Hepatocyte (in vitro differentiated cells): ENCODE data around the gene FGL2. TPM values are rescaled to one million over a fixed set of nuclear protein-coding genes. Genes with fewer than 3 reads are reported as not detected.
"Not testable (repeated sequence)": the region's sequence is repeated elsewhere in the genome, so short reads cannot be mapped to it uniquely, and the experiment has no call there.

Experiments
- DNase-seq: peaks from one replicate; pipeline ENCODE4 v3.0.0-alpha.2; 2016; ENCODE audit warnings: low spot score
- H2AFZ ChIP-seq: fragments of 200-600 bp; sonication (generic); 2 replicates; pipeline ENCODE4 v1.6.0; 2016; ENCODE audit warnings: antibody characterized with exemption, mild to moderate bottlenecking
- H3K27ac ChIP-seq: fragments of 200-600 bp; sonication (generic); 2 replicates; pipeline ENCODE4 v1.5.1; 2016; ENCODE audit warnings: mild to moderate bottlenecking
- H3K27me3 ChIP-seq: fragments of 200-600 bp; sonication (generic); 2 replicates; pipeline ENCODE4 v1.6.1; 2016
- H3K36me3 ChIP-seq: fragments of 200-600 bp; sonication (generic); replicated peaks from 2 replicates; pipeline ENCODE4 v1.5.1; 2016; ENCODE audit warnings: low read depth; ENCODE audit not compliant: insufficient read depth
- H3K4me1 ChIP-seq: fragments of 200-600 bp; sonication (generic); 2 replicates; pipeline ENCODE4 v1.5.1; 2016; ENCODE audit warnings: mild to moderate bottlenecking, moderate library complexity; ENCODE audit not compliant: insufficient read depth
- H3K4me2 ChIP-seq: fragments of 200-600 bp; sonication (generic); 2 replicates; pipeline ENCODE4 v1.6.0; 2016
- H3K4me3 ChIP-seq: fragments of 200-600 bp; sonication (generic); 2 replicates; pipeline ENCODE4 v1.5.1; 2016; ENCODE audit warnings: mild to moderate bottlenecking
- H3K79me2 ChIP-seq: fragments of 200-600 bp; sonication (generic); 2 replicates; pipeline ENCODE4 v1.6.0; 2017; ENCODE audit warnings: mild to moderate bottlenecking
- H3K9me2 ChIP-seq: fragments of 200-600 bp; sonication (generic); replicated peaks from 2 replicates; pipeline ENCODE4 v1.6.0; 2017; ENCODE audit warnings: mild to moderate bottlenecking; ENCODE audit not compliant: insufficient read depth
- H3K9me3 ChIP-seq: fragments of 200-600 bp; sonication (generic); 2 replicates; pipeline ENCODE4 v1.5.1; 2016; ENCODE audit warnings: low read depth, mild to moderate bottlenecking
- H4K20me1 ChIP-seq: fragments of 200-600 bp; sonication (generic); 2 replicates; pipeline ENCODE4 v1.6.0; 2016; ENCODE audit warnings: mild to moderate bottlenecking; ENCODE audit not compliant: insufficient read depth, poor library complexity, severe bottlenecking
- EZH2 ChIP-seq: fragments of 200-600 bp; sonication (generic); IDR thresholded peaks from 2 replicates; pipeline ENCODE4 v1.6.1; 2016; ENCODE audit warnings: antibody characterized with exemption, mild to moderate bottlenecking, borderline replicate concordance
- EZH2phosphoT487 ChIP-seq: fragments of 200-600 bp; sonication (generic); IDR thresholded peaks from one replicate; pipeline ENCODE4 v1.6.1; 2018; ENCODE audit warnings: antibody characterized with exemption, mild to moderate bottlenecking, low read depth, moderate library complexity; ENCODE audit not compliant: unreplicated experiment, severe bottlenecking
- WGBS: methylation state at CpG from one replicate; pipeline ENCODE4 v1.1.6; 2016; ENCODE audit warnings: low lambda C conversion rate; ENCODE audit errors: missing lambda C conversion rate; 5-methylcytosine and 5-hydroxymethylcytosine counted together
- polyA plus RNA-seq: library from polyadenylated mRNA; unstranded; fragments of >200 nt; fragmentation: Nextera tagmentation; extraction: Ambion mirVana; gene quantifications from 2 replicates; pipeline ENCODE4 v1.2.1, GENCODE V29; 2016
- total RNA-seq: library from RNA; depleted of rRNA; stranded (reverse); fragments of >200 nt; gene quantifications from 2 replicates; pipeline ENCODE4 v1.2.3, GENCODE V29; 2014
- TF ChIP-seq, protein P1 (sequence below): fragments of 200-600 bp; sonication (generic); IDR thresholded peaks from 2 replicates; pipeline ENCODE4 v1.5.1; 2016; ENCODE audit warnings: antibody characterized with exemption, mild to moderate bottlenecking; ENCODE audit not compliant: poor library complexity

The FGL2 gene
- total and polyA plus RNA-seq, 2 experiments from 2014 or later, result 0.80 to 0.83 TPM

DNA sequence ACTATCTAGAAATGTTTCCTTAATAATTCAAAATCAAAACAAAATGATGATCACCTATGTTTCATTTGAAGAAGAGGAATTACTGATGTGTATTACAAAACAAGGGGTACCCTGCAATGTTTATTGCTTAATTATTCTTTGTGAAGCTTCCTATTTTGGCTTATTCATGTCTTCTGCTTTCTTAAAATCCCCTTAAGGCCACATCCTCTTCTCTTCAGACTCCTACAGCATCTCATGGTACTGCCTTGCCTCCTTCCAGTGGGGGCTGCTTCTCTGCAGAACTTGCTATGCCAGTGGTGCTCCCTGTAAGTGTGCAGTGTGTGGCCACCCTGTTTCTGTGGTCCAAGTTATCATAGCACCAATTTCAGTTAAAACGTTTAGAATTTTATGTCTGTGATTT is 42.2 kb downstream of the FGL2 start:
- TF ChIP-seq EZH2 (no peak), EZH2phosphoT487 (no peak)
- TF ChIP-seq, protein P1, sequence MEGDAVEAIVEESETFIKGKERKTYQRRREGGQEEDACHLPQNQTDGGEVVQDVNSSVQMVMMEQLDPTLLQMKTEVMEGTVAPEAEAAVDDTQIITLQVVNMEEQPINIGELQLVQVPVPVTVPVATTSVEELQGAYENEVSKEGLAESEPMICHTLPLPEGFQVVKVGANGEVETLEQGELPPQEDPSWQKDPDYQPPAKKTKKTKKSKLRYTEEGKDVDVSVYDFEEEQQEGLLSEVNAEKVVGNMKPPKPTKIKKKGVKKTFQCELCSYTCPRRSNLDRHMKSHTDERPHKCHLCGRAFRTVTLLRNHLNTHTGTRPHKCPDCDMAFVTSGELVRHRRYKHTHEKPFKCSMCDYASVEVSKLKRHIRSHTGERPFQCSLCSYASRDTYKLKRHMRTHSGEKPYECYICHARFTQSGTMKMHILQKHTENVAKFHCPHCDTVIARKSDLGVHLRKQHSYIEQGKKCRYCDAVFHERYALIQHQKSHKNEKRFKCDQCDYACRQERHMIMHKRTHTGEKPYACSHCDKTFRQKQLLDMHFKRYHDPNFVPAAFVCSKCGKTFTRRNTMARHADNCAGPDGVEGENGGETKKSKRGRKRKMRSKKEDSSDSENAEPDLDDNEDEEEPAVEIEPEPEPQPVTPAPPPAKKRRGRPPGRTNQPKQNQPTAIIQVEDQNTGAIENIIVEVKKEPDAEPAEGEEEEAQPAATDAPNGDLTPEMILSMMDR, result no peak
- H3K27me3 ChIP-seq, result no peaks in the 10 kb centered on the region
- H2AFZ ChIP-seq, result no peak overlapping the region
- no peaks in the 10 kb centered on the region for H3K9me2 ChIP-seq
- H3K27ac ChIP-seq, result no peak overlapping the region
- H4K20me1 ChIP-seq, result no peaks in the 10 kb centered on the region
- DNase-seq, result no peak
- no peaks in the 10 kb centered on the region for H3K36me3 ChIP-seq
- no peaks in the 10 kb centered on the region for H3K4me1 ChIP-seq
- H3K4me3 ChIP-seq, result no peak overlapping the region
- H3K9me3 ChIP-seq, result no peaks in the 10 kb centered on the region
- H3K79me2 ChIP-seq, result no peaks in the 10 kb centered on the region
- H3K4me2 ChIP-seq, result no peak overlapping the region
- WGBS, result 47% methylated on average over 1 of the region's 1 CpG

DNA sequence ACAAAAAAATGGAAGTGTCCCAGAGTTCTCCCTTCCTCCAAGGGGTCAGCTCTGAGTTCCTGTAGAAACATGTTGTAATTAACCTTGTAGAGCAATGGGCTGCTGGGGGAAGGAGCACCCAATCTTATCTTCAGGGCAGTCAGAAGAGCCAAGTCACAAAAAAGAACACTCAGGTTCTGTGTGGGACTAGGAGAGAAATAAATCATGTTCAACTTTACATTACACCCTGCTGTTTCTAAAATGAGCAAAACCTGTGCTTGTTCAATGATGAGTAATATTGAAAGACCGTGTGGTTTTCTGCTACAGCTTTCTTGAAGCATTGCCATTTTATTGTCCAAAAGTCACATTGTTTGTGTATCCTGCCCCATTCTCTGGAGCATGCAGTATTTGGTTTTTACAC is 42.6 kb downstream of the FGL2 start:
- not testable (repeated sequence) for H3K79me2 ChIP-seq, H3K9me3 ChIP-seq, H2AFZ ChIP-seq, H3K4me3 ChIP-seq, H4K20me1 ChIP-seq, H3K9me2 ChIP-seq, DNase-seq, H3K4me1 ChIP-seq, H3K27me3 ChIP-seq, H3K36me3 ChIP-seq, H3K27ac ChIP-seq, H3K4me2 ChIP-seq
- no CpG with 5 or more reads among the region's 1 CpG for WGBS

DNA sequence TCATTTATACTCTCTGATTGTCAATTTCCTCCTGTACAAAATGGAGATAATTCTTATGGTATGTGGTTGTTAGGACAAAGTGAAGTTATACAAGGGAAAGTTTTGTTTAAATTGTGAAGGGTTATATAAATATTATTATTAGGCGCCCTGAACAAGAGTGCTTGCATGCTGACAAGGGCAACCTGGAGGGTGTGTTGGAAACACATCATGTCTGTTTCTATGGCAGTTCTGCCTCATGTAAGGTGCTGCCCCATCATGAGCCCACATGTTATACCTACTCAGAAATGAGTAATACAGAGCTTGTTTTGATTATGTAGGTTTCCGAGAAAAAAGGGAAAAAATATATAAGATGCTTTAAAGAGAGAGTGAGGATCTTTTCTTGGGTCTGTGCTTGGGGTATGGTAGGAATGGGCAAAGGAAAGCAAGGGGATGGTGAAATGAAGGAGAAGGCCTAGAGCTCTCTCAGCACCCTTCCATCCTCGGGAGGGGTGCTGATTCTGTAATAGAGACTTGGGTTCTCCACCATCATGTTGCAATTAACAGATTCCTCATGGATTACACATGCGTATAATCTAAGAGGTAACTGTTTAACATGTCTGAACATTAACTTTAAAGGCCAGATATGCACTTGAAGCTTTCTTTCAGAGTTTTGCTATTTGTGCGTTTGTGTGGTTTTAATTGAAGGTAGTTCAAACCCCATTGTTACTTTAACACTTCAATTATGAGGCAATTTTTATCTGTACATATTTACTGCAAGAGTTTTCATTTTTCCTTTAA is 43.8 kb downstream of the FGL2 start:
- 83% methylated on average over 4 of the region's 5 CpGs for WGBS
- not testable (repeated sequence) for H3K4me1 ChIP-seq, H3K9me2 ChIP-seq, H3K27ac ChIP-seq, H2AFZ ChIP-seq, H3K4me2 ChIP-seq, H4K20me1 ChIP-seq, DNase-seq, H3K9me3 ChIP-seq, H3K79me2 ChIP-seq, H3K4me3 ChIP-seq, H3K36me3 ChIP-seq, H3K27me3 ChIP-seq

DNA sequence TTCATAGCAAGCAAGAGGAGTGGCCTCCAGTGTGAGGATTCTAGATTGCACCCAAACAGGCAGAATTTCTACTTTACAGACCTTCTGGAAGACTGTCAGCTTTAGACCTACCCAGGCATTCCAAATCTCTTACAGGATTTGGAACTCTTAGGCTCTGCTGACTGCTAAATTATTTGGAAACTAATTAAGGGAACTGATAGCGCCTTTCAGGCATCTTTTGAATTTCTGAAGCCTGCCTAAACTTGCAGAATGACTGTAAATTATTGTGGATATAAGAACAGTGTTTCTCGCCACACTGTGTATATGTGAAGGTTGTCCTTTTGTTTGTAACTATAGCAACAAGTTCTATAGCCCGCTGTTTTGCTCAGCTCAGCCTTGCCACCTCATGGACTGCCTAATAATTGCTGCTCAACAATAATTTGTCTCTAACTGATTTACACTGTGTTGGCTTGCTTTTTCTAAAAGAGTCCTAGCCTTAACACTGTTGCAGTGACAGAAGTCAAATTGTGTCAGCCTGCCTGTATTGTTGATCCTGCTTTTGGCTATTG is 44.6 kb downstream of the FGL2 start:
- H3K4me2 ChIP-seq, H4K20me1 ChIP-seq, H3K4me1 ChIP-seq, H3K36me3 ChIP-seq, H3K9me3 ChIP-seq, H3K4me3 ChIP-seq, DNase-seq, H3K9me2 ChIP-seq, H3K27me3 ChIP-seq, H3K27ac ChIP-seq, H2AFZ ChIP-seq, H3K79me2 ChIP-seq: not testable (repeated sequence)
- 60% methylated on average over 3 of the region's 3 CpGs for WGBS

DNA sequence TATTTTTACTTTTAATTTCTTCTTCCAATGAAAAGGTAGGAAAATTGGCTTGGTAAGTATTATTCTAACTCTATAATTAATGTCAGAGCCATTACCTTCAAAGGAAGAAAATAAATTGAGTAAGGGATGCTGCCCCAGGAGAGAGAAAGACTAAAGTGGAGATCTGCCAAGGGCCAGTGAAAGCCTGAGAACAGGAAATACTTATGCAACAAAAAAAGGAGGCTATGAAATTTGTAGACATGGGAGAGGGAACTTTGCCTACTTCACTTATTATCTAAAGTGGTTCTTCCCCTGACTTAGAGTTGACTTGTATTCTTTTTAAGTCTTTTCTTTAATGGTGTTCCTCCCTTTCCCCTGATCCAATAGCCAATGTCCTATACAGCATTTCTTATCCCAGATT is 47.4 kb downstream of the FGL2 start:
- H3K4me1 ChIP-seq, H3K27me3 ChIP-seq, H2AFZ ChIP-seq, H3K36me3 ChIP-seq, H3K9me3 ChIP-seq, H3K4me3 ChIP-seq, DNase-seq, H4K20me1 ChIP-seq, H3K4me2 ChIP-seq, H3K27ac ChIP-seq, H3K9me2 ChIP-seq, H3K79me2 ChIP-seq: not testable (repeated sequence)

Other genes starting within 250 kb of the FGL2 start
- gene SPDYE17, start 167.5 kb downstream of the FGL2 start, total RNA-seq, result not detected in 2 replicates
- not detected in 2 replicates for gene SPDYE17, start 167.5 kb downstream of the FGL2 start, polyA plus RNA-seq
- gene SPDYE18, start 137.3 kb downstream of the FGL2 start, total RNA-seq, result not detected in 2 replicates
- 0.61 and 0.69 TPM in 2 replicates for gene SPDYE18, start 137.3 kb downstream of the FGL2 start, polyA plus RNA-seq
- gene CCDC146, start 77.2 kb downstream of the FGL2 start, total RNA-seq, result 4.0 and 5.8 TPM in 2 replicates
- 1.9 and 2.4 TPM in 2 replicates for gene CCDC146, start 77.2 kb downstream of the FGL2 start, polyA plus RNA-seq
- 11.1 and 16.3 TPM in 2 replicates for gene GSAP, start 216.5 kb upstream of the FGL2 start, total RNA-seq
- 9.3 and 9.9 TPM in 2 replicates for gene GSAP, start 216.5 kb upstream of the FGL2 start, polyA plus RNA-seq